GM12874 (cell line): ENCODE results near the gene KLK1.

ENCODE experiments used
- CTCF ChIP-seq: IDR thresholded peaks from 2 replicates; pipeline ENCODE4 v1.5.1; 2011; ENCODE audit warnings: low read depth, mild to moderate bottlenecking, control low read depth, low read length, moderate library complexity; ENCODE audit not compliant: insufficient read depth

The KLK1 gene

GRCh38 chr19:50819636-50820035, 4.0 kb downstream of the KLK1 start:
- no peak for TF ChIP-seq CTCF

DNA sequence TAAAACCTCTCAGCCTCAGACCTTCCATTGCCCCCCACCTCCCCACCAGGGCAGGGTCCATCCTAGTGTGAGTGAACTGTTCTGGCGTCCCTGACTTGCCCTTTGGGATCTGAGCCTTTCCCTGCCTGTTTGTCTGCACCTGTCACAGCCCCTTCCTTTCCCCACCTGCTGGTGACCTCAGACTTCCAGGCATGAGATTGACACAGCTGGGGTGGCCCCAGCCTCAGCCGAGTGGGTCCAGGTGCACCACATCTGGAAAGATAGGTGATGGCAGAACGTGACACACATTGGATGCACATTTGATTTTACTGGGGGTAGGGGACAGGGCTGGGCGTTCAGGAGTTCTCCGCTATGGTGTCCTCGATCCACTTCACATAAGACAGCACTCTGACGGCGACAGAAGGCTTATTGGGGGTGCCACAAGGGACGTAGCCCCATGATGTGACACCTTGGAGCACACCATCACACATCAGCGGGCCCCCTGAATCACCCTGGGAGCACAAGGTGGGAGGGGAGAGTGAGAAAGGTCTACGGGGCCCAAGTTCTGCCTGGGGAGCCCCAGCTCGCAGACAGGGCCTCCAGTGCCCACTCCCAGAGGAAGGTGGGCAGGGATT, 4.6 kb downstream of the KLK1 start:
- no peak for TF ChIP-seq CTCF

GRCh38 chr19:50817941-50818858, 5.4 kb downstream of the KLK1 start:
- TF ChIP-seq CTCF, result no peak

- TF ChIP-seq CTCF, result no peak
Observed at GRCh38 chr19:50815439-50815838, 8.1 kb downstream of the KLK1 start.

GRCh38 chr19:50814883-50815282, 8.7 kb downstream of the KLK1 start:
- no peak for TF ChIP-seq CTCF

- no peak for TF ChIP-seq CTCF
Observed at GRCh38 chr19:50812474-50812873, 11.1 kb downstream of the KLK1 start.

DNA sequence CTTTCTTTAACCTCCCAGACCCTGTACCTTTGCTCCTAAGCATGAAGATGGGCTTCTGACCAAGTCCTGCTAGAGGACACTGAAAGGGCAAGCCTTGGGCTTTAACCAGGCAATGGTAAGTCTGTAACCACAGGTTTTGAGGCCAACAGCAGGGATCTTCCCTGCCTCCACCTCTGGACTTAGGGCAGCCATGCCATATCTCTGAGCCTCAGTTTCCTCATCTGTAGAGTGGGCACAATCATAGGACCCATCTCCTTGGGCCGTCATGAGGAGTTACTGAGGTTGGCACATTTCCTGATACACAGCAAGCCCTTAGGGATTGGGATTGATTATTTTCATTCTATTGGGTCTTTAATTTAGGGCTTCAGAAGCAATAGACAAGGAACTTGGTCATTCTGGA, 14.7 kb downstream of the KLK1 start:
- TF ChIP-seq CTCF, result no peak
